ENCODE results near the gene SLF2. TPM values are rescaled to one million over a fixed set of nuclear protein-coding genes. Genes with fewer than 3 reads are reported as not detected.

The SLF2 gene

GRCh38 chr10:101014230-101014884 is 101.6 kb downstream of the SLF2 start:
- Histone ChIP-seq H3K36me3 (ENCODE audit: control insufficient read depth, insufficient read depth, low read length) (no peaks in the 10 kb centered on the region), H3K4me2 (ENCODE audit: low read length) (no peak overlapping the region), H4K5ac (ENCODE audit: low read length) (no peak overlapping the region), H2AK5ac (ENCODE audit: low read length) (no peak overlapping the region), H3K4me3 (ENCODE audit: low read length) (no peak overlapping the region), H2BK120ac (ENCODE audit: low read depth, low read length) (no peak overlapping the region), H3K27me3 (ENCODE audit: insufficient read depth, low read length, poor library complexity) (peaks cover 8% of the 10 kb centered on the region), H2BK15ac (replicated peaks; ENCODE audit: low read depth) (no peak overlapping the region), H2BK5ac (ENCODE audit: low read length) (no peak overlapping the region), H3K56ac (ENCODE audit: low read length) (no peak overlapping the region), H3K4ac (ENCODE audit: low read depth, low read length) (no peak overlapping the region), H3K9ac (ENCODE audit: low read length) (no peak overlapping the region), H3K23ac (ENCODE audit: low read length) (no peak overlapping the region), H4K8ac (ENCODE audit: low read depth, low read length) (no peak overlapping the region), H3K18ac (ENCODE audit: low read length) (no peak overlapping the region), H3K4me1 (ENCODE audit: control insufficient read depth, low read depth, low read length) (peaks cover 4% of the 10 kb centered on the region), H3K79me2 (ENCODE audit: control insufficient read depth, insufficient read depth, low read length) (no peaks in the 10 kb centered on the region), H3K79me1 (ENCODE audit: low read length) (no peaks in the 10 kb centered on the region), H3K27ac (ENCODE audit: low read depth, low read length) (no peak overlapping the region)
- DNase-seq = peak; percentile 68
- WGBS (ENCODE audit: extremely low coverage, insufficient coverage, low lambda C conversion rate) = no CpG with 5 or more reads among the region's 11 CpGs

Small RNAs within 50 kb of the gene (small RNA-seq; reads per million reads assigned to genes)
- gene MIR608 (ENCODE audit: insufficient read depth) (not detected), gene RF00019 (ENCODE audit: insufficient read depth) (not detected)
